Gastroesophageal sphincter (tissue), 4 donors: ENCODE data around the gene PTGFR. TPM values are rescaled to one million over a fixed set of nuclear protein-coding genes. Genes with fewer than 3 reads are reported as not detected.

Source experiments
- ATAC-seq: fragments of 150-250 bp; one replicate; pipeline ENCODE4 v1.9.1; 2016; ENCODE audit warnings: mild to moderate bottlenecking, moderate library complexity
- H3K27ac ChIP-seq, 4 donors: fragments of 200-600 bp; sonication (generic) in 3 of 4; 1 replicate in 3 of 4; 2 replicates in 1 of 4; pipeline ENCODE4 v1.5.1; 2016 to 2019
- H3K27me3 ChIP-seq: fragments of 200-600 bp; sonication (generic); one replicate; pipeline ENCODE4 v1.5.1; 2019
- H3K36me3 ChIP-seq, 2 donors: fragments of 200-600 bp; sonication (generic); one replicate each; pipeline ENCODE4 v1.5.1; 2019; ENCODE audit warnings: control low read depth in 1 of 2
- H3K4me1 ChIP-seq, 3 donors: fragments of 200-600 bp; sonication (generic); 1 replicate in 2 of 3; 2 replicates in 1 of 3; pipeline ENCODE4 v1.5.1; 2016 to 2019; ENCODE audit warnings: control low read depth in 2 of 3
- H3K4me3 ChIP-seq, 2 donors: fragments of 200-600 bp; sonication (generic); one replicate each; pipeline ENCODE4 v1.5.1; 2019; ENCODE audit warnings: mild to moderate bottlenecking in 1 of 2, moderate library complexity in 1 of 2
- H3K9me3 ChIP-seq, 3 donors: fragments of 200-600 bp; sonication (generic); one replicate each; pipeline ENCODE4 v1.5.1; 2017 to 2019; ENCODE audit warnings: control low read depth in 2 of 3
- EP300 ChIP-seq: sonication (generic); formaldehyde crosslinking; IDR thresholded peaks from one replicate; pipeline ENCODE4 v1.6.1; 2017; ENCODE audit warnings: antibody characterized with exemption, mild to moderate bottlenecking
- POLR2A ChIP-seq, 2 donors: fragments of 450-650 bp; IDR thresholded peaks; one replicate each; pipeline ENCODE4 v1.6.1; 2017; ENCODE audit warnings: antibody characterized with exemption in 2 of 2, mild to moderate bottlenecking in 2 of 2, moderate library complexity in 1 of 2
- POLR2AphosphoS5 ChIP-seq: sonication (generic); formaldehyde crosslinking; IDR thresholded peaks from one replicate; pipeline ENCODE4 v1.6.1; 2017; ENCODE audit warnings: antibody characterized with exemption
- WGBS, 2 donors: methylation state at CpG; one replicate each; pipeline ENCODE4 v1.1.5; 2018; ENCODE audit warnings: low coverage in 1 of 2; 5-methylcytosine and 5-hydroxymethylcytosine counted together
- total RNA-seq, 4 donors: library from RNA; depleted of rRNA; stranded (reverse); fragments of >200 nt; gene quantifications; one replicate each; pipeline ENCODE4 v1.1.0, GENCODE V29; 2016
- TF ChIP-seq, protein P1 (sequence below), 4 experiments: fragments of 200-600 bp in 2 of 4; fragments of 450-650 bp in 2 of 4; sonication (generic) in 1 of 4; IDR thresholded peaks; one replicate each; pipeline ENCODE4 v1.5.1; 2017 to 2019; ENCODE audit warnings: antibody characterized with exemption in 4 of 4, mild to moderate bottlenecking in 2 of 4, moderate library complexity in 2 of 4

Gene PTGFR
- total RNA-seq, 4 donors from 2014 or later: 2.0 to 42.8 (median 7.4) TPM

DNA sequence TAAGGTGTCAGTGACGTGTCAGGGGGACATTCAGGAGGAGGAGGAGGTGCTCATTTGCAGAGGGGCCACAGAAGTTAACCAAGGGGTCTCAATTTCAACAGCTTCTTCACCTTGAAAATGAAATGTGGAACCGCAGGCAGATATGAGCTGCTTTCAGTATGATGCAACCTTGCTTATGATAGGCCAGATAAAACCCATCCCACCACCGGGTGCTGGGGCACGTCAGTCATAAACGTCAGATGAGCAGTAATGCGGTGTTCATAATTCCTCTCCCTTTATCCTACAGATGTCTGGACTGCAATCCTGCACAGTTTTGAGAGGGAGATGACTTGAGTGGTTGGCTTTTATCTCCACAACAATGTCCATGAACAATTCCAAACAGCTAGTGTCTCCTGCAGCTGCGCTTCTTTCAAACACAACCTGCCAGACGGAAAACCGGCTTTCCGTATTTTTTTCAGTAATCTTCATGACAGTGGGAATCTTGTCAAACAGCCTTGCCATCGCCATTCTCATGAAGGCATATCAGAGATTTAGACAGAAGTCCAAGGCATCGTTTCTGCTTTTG lies 1.7 kb downstream of the PTGFR start:
- Histone ChIP-seq H3K36me3 (no peaks in the 10 kb centered on the region), H3K27ac (peak overlapping the region in 2 of 4 donors; percentile 34 to 82), H3K4me3 (peak overlapping the region; percentile 65 to 73), H3K27me3 (no peaks in the 10 kb centered on the region), H3K4me1 (peaks cover 0 to 29% (median 0%) of the 10 kb centered on the region in 3 donors), H3K9me3 (peaks cover 0 to 6% (median 0%) of the 10 kb centered on the region in 3 donors)
- no peak for TF ChIP-seq POLR2AphosphoS5
- TF ChIP-seq POLR2A (IDR thresholded peaks at IDR 0.05): no peak
- TF ChIP-seq EP300: no peak
- TF ChIP-seq, protein P1, sequence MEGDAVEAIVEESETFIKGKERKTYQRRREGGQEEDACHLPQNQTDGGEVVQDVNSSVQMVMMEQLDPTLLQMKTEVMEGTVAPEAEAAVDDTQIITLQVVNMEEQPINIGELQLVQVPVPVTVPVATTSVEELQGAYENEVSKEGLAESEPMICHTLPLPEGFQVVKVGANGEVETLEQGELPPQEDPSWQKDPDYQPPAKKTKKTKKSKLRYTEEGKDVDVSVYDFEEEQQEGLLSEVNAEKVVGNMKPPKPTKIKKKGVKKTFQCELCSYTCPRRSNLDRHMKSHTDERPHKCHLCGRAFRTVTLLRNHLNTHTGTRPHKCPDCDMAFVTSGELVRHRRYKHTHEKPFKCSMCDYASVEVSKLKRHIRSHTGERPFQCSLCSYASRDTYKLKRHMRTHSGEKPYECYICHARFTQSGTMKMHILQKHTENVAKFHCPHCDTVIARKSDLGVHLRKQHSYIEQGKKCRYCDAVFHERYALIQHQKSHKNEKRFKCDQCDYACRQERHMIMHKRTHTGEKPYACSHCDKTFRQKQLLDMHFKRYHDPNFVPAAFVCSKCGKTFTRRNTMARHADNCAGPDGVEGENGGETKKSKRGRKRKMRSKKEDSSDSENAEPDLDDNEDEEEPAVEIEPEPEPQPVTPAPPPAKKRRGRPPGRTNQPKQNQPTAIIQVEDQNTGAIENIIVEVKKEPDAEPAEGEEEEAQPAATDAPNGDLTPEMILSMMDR (IDR thresholded peaks at IDR 0.05): no peak
- 47 to 83% methylated on average over 11 to 12 of the region's 12 CpGs for WGBS, 2 donors
- ATAC-seq: no peak

DNA sequence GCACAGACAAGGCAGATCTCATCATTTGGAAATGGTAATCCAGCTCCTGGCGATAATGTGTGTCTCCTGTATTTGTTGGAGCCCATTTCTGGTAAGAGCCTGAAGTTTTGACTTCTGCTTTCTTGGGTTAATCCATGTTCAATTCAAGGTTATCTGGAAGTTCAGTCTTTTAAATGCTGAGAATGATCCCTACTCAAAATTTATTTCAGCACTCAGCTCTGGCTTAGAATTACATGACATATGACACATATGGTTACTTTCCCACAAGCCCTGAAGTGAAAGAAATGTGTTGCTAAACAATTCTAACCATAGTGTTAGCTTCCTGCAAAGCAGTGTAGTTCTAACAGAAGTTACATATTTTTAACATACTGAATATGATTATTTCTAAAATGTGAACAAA lies 2.7 kb downstream of the PTGFR start:
- WGBS, 2 donors: 47 to 88% methylated on average over 1 of the region's 1 CpG
- TF ChIP-seq, protein P1 (IDR thresholded peaks at IDR 0.05): no peak
- TF ChIP-seq POLR2AphosphoS5 (no peak), POLR2A (IDR thresholded peaks at IDR 0.05) (no peak), EP300 (no peak)
- no peaks in the 10 kb centered on the region for H3K27me3 ChIP-seq
- H3K27ac ChIP-seq: peak overlapping the region in 1 of 4 donors; percentile 82
- H3K36me3 ChIP-seq: no peaks in the 10 kb centered on the region
- H3K4me1 ChIP-seq: peaks cover 0 to 29% (median 2%) of the 10 kb centered on the region in 3 donors
- H3K9me3 ChIP-seq: peaks cover 0 to 2% (median 0%) of the 10 kb centered on the region in 3 donors
- ATAC-seq: no peak
- H3K4me3 ChIP-seq: peak overlapping the region in 1 of 2 donors; percentile 65

DNA sequence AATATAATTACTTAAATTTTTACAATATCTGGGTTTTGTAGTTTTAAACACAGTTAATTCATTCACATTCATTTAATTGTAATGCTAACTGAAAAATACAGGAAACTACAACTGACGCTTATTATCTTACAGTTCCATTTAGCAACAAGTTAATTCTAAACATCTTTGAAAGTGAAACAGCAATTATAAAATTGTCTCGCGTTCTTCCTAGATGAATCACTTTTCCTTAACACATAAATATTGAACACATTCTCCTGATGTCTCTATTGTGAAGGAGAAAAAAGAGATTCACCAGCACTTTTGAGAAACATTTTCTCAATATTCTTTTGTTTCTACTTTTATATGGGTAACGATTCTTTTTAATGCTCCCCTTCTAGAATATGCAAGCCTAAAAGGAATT lies 6.4 kb downstream of the PTGFR start:
- 37 to 45% methylated on average over 4 of the region's 4 CpGs for WGBS, 2 donors
- H3K9me3 ChIP-seq: no peaks in the 10 kb centered on the region
- peaks cover 0 to 14% (median 2%) of the 10 kb centered on the region in 3 donors for H3K4me1 ChIP-seq
- TF ChIP-seq, protein P1 (IDR thresholded peaks at IDR 0.05): no peak
- no peak for TF ChIP-seq POLR2AphosphoS5
- TF ChIP-seq EP300: no peak
- no peak for TF ChIP-seq POLR2A (IDR thresholded peaks at IDR 0.05)
- ATAC-seq: no peak
- H3K4me3 ChIP-seq: peak overlapping the region; percentile 14 to 30
- no peaks in the 10 kb centered on the region for H3K27me3 ChIP-seq
- peak overlapping the region in 2 of 4 donors; percentile 34 to 44 for H3K27ac ChIP-seq
- H3K36me3 ChIP-seq: no peaks in the 10 kb centered on the region

- Histone ChIP-seq H3K27me3 (no peaks in the 10 kb centered on the region), H3K4me1 (peaks cover 0 to 12% (median 2%) of the 10 kb centered on the region in 3 donors), H3K36me3 (no peaks in the 10 kb centered on the region), H3K4me3 (no peak overlapping the region), H3K27ac (no peak overlapping the region), H3K9me3 (no peaks in the 10 kb centered on the region)
- TF ChIP-seq POLR2A (IDR thresholded peaks at IDR 0.05) (no peak), POLR2AphosphoS5 (no peak), EP300 (no peak)
- TF ChIP-seq, protein P1 (IDR thresholded peaks at IDR 0.05): no peak
- ATAC-seq: no peak
- 39 to 75% methylated on average over 2 of the region's 2 CpGs for WGBS, 2 donors
These were observed 9.8 kb downstream of the PTGFR start for GRCh38 chr1:78500529-78500928.

DNA sequence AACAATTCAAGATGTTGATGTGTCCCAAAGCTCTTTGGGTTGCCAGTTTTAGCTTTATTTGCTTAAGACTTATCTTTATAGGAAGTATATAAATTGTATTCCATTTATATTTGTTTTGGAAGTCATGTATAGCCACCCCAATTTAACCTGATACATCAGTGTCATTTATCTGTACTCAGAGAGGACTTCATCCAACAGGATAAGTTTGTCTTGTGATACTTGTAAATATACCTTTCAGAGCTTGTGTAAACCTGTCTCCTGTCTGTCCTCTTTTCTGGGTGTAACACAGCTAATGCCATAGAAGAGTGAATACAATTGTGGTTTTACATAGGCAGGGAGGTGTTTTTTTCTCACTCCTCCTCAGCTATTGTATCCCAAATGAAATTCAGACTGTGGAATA lies 10.4 kb downstream of the PTGFR start:
- TF ChIP-seq, protein P1 (IDR thresholded peaks at IDR 0.05): no peak
- TF ChIP-seq POLR2AphosphoS5: no peak
- TF ChIP-seq POLR2A (IDR thresholded peaks at IDR 0.05): no peak
- H3K27ac ChIP-seq: no peak overlapping the region
- no peaks in the 10 kb centered on the region for H3K9me3 ChIP-seq
- no peak overlapping the region for H3K4me3 ChIP-seq
- H3K27me3 ChIP-seq: no peaks in the 10 kb centered on the region
- no peaks in the 10 kb centered on the region for H3K36me3 ChIP-seq
- H3K4me1 ChIP-seq: peaks cover 0 to 7% (median 2%) of the 10 kb centered on the region in 3 donors
- ATAC-seq: no peak
